ACHN (cell line): ENCODE measurements around the gene STRBP.
"Not testable (repeated sequence)": the region's sequence is repeated elsewhere in the genome, so short reads cannot be mapped to it uniquely, and the experiment has no call there.

Experiments used
- DNase-seq: peaks from one replicate; pipeline ENCODE4 v3.0.0-alpha.2; 2015
- in situ Hi-C: cut with HindIII; loops from 2 replicates; pipeline ENCODE4 v1.10.0; 2017; ENCODE audit warnings: low sequenced_read_pairs, low pct_ligation_motif_present, low pct_unique_long_range_greater_than_20kb

The STRBP gene

DNA sequence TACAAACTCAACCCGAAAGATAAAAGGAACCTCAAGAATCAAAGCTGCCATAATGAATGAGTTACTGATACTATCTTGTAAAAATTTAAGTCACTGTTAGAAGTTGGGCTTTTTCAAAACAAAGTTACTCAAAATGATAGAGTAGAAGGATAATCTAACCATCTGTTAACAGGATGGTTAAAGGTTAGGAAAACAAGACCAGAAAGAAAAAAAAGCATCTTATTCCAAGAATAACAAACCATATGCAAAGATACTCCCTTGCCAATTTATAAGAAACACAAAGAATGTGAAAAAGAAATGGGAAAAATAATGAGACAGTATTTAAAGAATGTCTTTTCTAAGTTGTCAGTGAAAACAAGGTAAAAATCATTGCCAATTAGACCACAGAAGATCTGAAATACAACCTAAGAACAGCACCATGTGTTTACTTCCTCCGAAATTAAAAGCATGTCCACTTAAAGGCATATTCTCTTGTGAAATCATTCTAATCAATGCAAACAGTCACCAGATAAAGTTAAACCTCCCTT, 51.2 kb downstream of the STRBP start:
- DNase-seq, result no peak
- in situ Hi-C loops, result no loop called here

DNA sequence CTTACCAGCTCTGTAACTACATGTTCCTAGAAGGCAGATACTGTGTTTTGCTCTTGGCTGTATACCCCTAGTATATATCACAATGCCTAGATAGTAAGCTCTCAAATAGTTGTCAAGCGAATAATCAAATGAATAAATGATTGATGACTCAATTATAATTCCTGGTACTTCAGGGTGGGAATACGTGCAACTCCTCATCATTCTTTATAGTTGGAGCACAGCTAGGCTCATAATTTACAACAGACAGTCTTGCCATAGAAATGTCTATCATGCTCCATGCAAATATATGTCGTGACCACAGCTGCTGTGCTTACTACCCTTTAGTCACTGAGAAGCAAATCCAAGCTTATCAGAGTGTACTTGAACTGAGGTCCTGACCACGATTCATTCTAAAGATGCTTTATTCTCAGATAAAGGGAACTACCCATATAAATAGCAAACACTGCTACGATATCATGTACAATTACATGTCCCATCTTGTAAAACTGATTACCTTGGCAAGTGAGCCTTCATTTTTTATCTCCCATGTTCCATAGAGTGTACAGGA, 52.1 kb downstream of the STRBP start:
- in situ Hi-C loops, result no loop called here
- no peak for DNase-seq

DNA sequence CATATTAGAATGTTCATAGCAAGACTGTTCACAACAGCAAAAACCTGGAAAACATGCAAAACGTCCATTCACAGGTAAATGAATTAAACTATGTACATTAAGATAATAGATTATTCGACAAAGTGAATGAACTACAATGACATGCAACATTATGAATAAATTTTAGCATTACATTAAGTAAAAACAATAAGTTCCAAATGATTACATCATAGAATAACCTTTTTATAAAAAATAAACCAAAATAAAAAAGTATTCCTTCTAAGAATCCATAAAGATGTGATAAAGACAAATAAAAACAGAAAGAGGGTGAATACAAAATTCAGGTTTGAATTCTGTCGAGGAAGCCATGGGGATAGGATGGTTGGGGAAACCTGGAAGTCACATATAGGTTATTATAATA, 57.3 kb downstream of the STRBP start:
- in situ Hi-C loops, result no loop called here
- DNase-seq, result no peak

DNA sequence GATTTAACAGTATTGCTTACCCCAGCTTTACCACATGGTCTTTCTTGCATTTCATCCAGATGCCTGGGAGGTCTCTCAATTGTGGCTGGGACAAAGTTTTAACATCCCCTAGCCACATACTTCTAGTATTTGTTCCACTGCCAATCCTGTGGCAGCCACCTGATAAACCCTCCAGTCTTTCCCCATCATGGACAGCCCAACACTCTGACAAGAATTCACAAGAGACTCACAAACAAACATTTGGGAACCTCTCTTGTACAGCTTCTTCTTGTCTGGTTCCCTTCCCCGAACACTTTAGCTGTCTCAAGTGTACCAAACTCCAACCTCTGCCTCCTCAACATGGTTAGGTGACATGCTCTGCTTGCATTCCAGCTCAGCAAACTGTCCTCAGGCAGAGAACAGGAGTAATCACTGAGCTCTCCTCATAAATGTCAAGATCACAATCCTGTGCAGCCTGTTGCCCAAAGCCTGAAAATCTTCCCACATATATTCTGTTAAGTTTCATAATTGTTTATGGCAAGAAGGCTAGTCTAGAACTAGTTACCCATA, 59.7 kb downstream of the STRBP start:
- in situ Hi-C loops, result no loop called here
- DNase-seq, result no peak

DNA sequence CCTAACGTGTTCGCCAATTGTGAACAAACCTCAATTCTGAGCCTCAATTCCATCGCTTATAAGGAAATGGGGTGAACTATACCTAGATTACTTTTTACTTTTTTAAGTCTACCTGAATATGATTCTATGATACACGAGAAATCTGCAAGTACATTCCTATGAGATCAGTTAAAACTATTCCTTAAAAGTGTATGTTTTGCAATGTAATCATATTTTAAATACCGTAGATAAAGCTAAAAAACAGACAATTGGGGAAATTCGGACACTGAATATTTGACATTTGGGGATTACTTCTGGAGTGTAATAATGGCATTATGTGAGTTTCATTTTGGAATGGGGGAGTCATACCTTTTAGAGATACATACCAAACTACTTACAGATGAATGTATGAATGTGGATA, 62.3 kb downstream of the STRBP start:
- DNase-seq, result no peak
- in situ Hi-C loops, result no loop called here

DNA sequence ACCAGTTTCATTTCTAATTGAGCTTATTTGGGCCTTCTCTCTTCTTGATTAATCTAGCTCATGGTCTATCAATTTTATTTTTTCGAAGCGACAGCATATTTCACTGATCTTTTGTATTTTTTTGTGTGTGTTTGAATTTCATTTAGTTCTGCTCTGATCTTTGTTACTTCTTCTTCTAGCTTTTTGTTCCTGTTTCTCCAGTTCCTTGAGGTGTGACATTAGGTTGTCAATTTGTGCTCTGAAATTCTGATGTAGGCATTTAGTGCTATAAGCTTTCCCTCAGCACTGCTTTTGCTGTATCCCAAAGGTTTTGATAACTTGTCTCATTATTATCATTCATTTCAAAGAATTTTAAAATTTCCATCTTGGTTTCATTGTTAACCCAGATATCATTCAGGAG, 67.3 kb downstream of the STRBP start:
- in situ Hi-C loops, result no loop called here
- no peak for DNase-seq

DNA sequence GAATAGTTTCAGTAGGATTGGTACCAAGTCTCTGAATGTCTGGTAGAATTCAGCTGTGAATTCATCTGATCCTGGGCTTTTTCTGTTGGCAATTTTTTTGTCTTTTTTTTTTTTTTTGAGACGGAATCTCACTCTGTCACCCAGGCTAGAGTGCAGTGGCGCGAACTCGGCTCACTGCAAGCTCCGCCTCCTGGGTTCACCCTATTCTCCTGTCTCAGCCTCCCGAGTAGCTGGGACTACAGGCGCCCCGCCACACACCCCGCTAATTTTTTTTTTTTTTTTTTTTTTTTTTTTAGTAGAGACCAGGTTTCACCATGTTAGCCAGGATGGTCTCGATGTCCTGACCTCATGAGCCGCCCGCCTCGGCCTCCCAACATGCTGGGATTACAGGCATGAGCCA, 67.9 kb downstream of the STRBP start:
- in situ Hi-C loops, DNase-seq: not testable (repeated sequence)

DNA sequence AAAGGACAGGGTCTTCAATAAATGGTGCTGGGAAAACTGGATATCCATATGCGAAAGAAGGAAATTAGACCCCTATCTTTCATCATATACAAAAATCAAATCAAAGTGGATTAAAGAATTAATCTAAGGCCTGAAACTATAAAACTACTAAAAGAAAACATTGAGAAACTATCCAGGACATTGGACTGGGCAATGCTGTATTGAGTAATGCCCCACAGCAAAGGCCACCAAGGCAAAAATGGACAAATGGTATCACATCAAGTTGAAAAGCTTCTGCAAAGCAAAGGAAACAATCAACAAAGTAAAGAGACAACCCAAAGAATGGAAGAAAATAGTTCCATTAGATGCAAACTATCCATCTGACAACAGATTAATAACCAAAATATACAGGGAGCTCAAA, 72.3 kb downstream of the STRBP start:
- in situ Hi-C loops, result no loop called here
- DNase-seq, result no peak

DNA sequence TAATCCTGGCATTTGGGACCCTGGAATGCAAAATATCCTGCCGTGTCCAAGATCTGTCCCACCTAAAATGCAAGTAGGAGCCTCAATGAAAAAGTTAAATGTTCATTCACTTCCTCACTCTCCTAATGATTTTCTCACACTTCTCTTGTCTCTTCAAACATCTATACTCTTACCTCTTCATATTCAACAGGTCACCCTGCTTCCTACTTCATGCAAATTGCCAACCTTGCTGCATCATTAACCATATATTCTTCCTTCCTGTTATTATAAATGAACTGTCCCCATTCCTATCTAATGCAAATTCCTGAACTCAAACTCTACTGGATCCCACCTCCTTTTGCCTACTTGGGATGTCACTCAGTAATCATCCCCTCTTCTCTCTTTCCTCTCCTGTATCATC, 74.4 kb downstream of the STRBP start:
- in situ Hi-C loops, result no loop called here

DNA sequence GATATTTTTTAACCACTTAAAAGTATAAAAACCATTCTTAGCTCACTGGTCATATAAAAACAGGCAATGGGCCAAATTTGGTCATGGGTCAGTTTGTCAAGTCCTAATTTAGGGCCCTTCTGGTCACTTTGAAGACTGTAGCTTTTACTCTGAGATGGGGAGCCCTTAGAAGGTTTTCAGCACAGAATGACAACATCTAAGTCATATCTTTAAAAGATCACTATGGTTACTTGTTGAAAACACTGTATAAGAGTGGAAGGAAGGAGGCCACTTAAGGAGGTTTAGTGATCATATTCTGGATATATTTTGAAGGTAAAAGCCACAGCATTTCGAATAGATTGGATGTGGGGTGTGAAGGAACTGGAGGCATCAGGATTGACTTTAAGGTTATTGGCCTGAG, 76.7 kb downstream of the STRBP start:
- DNase-seq, result no peak

More for the DNA sequence above, 74.4 kb downstream of the STRBP start:
- DNase-seq, result no peak

DNA sequence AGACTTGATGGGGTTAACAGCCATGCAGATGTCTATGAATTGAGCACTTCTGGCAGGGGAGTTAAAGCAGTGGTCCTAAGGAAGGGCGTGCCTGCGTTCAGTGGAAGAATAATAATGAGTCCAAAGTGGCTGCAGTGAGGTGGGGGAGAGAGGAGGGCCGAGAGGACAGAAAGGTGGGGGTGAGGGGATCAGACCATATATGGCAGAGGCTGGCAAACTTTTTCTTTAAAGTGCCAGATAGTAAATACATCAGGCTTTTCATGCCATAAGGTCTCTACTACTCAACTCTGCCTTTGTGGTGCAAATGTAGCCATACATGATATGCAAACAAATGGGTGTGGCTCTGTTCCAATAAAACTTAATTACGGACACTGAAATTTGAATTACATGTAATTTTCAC, 77.1 kb downstream of the STRBP start:
- DNase-seq, result no peak
- in situ Hi-C loops, result no loop called here

More for the DNA sequence above, 76.7 kb downstream of the STRBP start:
- in situ Hi-C loops, result no loop called here

DNA sequence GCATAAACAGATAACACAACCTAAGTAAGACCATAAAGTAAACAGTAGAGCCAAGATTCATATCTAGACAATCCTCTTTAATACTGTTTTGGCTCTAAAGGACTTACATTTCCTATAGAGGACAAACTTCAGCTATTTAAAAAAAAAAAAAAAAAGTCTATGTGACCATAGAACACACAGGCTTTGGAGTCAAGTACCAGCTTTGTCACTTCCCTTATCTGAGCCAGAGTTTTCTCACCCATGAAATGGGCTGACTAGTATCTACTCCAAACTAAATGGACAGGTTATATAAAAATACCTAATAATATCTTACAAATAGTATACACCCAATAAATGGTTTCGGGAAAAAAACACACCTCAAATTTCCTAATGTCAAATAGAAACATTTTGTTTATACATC, 81.3 kb downstream of the STRBP start:
- DNase-seq, result no peak
- in situ Hi-C loops, result no loop called here

DNA sequence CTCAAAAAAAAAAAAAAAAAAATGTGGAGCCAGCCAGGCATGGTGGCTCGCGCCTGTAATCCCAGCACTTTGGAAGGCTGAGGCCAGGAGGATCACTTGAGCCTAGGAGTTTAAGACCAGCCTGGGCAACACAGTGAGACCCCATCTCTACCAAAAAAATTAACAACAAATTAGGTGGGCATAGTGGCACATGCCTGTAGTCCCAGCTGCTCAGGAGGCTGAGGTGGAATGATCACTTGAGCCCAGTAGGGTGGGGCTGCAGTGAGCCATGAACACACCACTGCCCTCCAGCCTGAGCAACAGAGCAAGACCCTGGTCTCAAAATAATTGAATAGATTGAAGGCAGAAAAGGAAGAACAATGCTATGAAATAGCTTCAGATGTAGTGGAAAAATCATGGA, 82.4 kb downstream of the STRBP start:
- in situ Hi-C loops, DNase-seq: not testable (repeated sequence)

DNA sequence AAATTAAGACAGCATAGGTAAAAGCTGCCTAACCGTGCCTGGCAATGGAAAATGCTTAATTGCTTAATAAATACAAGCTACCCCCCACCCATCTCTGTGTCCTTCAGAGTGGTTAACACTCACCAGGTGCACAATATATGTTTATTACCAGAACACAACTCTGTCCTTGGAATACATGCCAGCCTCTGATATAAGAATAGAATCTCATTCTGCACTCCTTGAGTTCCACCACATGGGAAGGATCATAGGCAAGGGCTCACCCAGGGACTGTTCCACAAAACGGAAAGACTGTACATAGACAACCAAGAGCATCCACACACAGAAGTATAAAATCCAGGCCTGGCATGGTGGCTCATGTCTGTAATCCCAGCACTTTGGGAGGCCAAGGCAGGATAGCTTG, 91.4 kb downstream of the STRBP start:
- in situ Hi-C loops, result no loop called here

DNA sequence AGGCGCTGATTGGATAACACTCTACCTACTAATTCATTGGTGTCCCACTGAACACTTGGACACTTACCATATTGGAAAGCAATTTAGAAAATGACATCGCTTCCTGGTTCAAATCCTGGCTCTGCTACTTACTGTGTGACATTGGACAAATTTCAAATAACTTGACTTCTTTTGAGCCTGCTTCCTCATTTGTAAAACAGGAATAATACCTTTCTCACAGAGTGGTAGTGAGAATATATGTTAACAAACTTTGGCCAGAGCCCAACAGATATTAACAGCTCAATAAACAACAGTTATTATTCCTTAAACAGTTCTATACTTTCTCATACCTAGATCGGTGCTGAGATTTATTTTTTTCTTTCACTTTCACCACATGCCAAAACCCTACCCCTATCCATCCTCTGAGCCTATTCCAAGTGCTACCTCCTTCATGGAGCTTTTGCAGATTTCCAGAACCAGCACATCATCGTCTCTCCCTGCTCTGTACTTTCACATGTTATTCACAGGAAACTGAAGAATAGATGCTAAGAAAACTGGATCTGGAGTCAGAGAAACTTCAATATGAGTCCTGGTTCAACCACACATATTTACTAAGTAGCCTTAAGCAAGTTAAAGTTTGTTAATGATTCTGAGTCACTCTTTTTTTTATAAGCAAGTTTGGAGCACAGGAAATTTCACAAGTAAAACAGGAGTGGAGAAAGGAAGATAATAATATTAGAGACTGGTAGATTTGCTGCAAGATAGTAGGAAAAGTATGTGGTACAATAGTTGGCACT, 92.3 kb downstream of the STRBP start:
- in situ Hi-C loops, result no loop called here
- no peak for DNase-seq

More for the DNA sequence above, 91.4 kb downstream of the STRBP start:
- no peak for DNase-seq

DNA sequence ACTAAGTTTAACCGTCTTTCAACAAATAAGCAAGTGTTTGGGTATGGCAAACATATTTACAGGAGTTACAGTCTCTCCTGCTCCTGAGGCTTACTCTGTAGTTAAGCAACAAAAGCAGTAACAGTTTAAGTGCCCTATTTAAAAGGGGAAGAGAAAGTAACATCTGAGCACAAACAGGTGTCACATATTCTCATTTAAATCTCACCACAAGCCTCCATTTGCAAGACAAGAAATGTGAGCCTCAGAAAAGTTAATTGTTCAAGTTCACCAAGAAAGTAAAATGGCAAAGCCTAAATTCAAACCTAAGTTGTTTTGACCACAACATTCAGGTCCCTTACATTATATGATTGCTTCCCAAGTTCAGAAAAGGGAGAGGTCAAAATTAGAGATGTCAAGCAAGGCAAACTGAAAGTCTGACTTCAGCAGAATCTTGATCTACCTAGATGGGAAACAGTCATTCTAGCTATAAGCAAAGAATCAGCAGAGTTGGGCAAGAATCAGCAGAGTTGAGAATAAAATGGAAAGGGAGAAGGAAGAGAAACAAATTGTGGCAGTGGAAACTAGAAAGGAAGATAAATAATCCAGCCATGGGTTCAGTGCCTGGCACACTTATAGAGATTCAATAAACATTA, 93.4 kb downstream of the STRBP start:
- in situ Hi-C loops, result no loop called here
- DNase-seq, result no peak

DNA sequence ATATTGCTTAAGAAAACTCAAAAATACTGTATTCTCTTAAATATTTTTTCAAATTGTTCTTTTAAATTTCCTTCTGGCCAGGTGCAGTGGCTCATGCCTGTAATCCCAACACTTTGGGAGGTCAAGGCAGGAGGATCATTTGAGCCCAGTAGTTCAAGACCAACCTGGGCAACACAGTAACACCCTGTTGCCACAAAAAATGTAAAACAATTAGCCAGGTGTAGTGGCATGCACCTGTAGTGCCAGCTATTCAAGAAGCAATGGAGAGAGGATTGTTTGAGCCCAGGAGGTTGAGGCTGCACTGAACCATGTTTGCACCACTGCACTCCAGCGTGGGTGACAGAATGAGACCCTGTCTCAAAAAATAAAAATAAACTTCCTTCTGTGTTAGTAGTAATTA, 94.3 kb downstream of the STRBP start:
- in situ Hi-C loops, result no loop called here
- no peak for DNase-seq

DNA sequence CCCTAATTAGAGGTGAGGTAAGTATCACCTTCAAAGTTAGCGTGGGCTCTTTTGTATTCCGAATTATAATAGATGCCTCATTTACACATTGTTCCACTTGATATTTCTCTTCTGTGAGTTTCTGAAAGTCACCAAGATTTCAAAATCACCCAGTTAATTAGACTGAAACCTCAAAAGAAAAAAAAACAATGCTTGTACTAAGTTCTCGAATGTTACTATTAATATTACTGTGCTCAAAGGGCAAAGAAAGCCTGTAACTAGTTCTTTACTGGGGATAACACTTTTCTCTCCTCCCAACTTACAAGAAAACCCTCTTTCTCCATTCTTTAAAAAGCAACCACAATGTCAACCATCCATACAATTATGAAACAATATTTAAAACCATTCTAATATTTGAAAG, 98.5 kb downstream of the STRBP start:
- DNase-seq, result no peak
- in situ Hi-C loops, result no loop called here

DNA sequence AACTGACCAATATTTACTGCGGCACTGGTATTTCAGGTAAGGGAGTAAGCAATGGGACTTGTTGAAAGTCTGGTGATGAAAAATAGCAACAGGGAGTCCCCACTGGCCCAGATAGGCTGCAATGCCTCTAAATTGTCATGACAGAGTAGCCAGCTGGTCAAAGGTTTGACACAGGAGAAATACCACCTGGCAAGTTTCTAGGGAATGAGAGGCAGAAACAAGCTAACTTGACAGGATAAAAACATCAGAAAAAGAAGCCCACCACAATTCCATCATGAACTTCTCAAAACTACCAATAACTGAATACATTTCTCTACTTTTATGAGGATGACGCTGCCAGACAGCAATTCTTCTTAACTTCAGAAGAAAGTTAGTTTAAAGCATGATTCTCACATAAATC, 99.8 kb downstream of the STRBP start:
- no peak for DNase-seq
- in situ Hi-C loops, result no loop called here
